Effector CD8-positive, alpha-beta T cell (primary cell): Measurements from ENCODE around the gene USP19.

ENCODE experiments used
- DNase-seq: peaks from one replicate; lab custom pipeline; 2025; lab: John Stamatoyannopoulos, UW

Gene USP19

GRCh38 chr3:49134471-49135265, 14.0 kb upstream of the USP19 start:
- DNase-seq = no peak

DNA sequence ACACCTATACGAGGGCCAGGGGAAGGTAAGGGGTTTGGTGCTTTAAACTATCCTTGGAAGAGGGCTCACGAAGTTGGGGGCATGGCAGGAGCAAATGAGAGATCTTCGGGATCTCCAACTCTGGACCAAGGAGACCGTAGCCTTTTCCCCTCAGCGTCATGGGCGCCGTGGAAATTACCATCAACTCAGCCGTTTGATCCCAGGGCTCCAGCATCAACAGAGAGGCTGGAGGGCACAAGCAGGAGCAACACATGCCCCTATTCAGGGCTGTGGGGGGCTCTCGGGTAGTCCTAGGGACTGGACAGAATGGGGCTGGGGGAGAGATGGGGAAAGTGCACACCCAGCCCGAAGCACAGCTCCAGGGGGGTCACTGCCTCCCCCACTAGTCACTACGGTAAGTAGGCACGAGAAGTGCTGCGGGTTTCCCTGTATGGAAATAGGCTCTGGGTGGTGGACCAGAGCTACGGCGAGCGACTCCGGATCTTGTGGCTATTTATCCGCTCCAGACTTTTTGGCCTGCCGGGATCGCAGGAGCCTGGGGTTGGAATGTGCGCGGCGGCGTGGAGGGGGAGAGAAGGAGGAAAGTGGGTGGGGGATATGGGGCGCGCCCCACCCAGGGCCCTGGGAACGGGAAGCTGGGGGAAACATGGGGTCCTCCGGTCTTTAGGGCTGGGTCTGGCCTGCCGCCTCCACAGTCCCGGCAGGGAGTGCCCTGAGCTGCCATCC, 12.8 kb upstream of the USP19 start:
- no peak for DNase-seq

- no peak for DNase-seq
These were observed 12.0 kb upstream of the USP19 start, which contains the start of gene LAMB2 for GRCh38 chr3:49132437-49133225. TSS of gene LAMB2 (minus strand) at chr3:49133050. CDS start at chr3:49132867, 183 bp downstream.

GRCh38 chr3:49132073-49132436, 11.4 kb upstream of the USP19 start:
- no peak for DNase-seq

DNA sequence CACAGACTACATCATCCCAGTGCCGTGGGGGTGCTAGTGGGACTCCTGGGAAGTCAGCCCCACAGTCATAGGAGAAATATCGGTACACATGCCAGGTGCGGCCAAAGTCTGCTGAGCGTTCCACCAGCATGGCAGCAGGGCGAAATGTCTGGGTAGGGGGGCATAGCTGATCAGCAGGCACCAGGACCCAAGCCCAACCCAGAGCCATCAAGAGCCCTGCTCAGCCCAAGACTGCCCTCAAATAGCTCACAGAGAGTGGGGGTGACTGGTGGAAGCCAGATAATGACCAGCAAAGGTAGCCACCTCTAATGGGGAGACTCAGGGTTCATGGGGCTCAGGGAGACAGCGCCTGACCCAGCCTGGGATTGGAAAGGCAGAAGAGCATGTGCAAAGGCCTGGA, 11.0 kb upstream of the USP19 start:
- no peak for DNase-seq

DNA sequence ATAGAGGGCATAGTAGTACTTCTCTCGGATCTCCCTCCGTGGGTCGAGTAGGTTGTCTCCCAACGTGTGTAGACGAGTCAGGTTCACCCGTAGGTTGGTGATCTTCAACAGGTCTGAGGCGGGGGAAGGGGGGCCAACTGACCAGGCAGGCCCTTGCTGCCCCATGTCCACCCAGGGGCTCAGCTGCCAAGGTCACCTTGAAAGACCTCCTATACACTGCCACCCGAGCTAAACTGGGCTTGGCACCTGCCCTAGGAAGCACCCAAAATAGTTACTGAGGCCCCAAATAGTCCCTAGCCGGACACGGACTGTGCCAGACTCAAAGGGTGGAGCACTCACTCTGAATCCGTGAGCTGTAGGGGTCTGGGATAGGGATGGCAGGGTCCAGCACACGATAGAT, 10.4 kb upstream of the USP19 start:
- no peak for DNase-seq

DNA sequence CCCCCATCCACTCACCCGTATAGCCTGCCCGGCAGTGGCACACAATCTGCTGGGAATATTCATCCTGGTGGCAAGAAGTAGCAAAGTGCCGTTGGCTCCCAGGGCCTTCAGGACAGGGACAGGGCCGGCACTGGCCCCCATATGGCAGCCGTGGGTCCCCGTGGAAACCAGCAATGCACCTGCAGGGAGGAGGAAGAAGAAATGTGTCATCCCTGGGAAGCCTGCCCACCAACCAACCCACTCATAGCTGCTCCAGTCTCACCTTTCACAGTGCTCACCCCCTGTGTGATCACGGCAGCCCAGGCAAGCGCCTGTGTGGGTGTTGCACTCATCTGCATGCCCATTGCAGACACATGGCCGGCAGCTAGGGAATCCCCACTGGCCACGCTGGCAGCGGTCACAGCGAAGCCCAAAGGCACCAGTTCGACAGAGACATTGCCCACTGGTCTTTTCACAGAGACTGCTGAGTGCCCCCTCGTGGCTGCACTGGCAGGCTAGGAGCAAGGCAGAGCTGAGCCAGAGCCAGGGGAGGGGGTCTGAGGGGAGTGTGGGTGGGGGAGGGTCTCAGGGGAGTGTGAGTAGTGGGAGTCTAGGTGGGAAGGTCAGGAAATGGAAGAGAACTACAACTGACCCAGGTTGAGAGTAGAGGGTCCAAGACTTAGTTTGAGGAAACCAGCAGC, 4.5 kb upstream of the USP19 start:
- no peak for DNase-seq

DNA sequence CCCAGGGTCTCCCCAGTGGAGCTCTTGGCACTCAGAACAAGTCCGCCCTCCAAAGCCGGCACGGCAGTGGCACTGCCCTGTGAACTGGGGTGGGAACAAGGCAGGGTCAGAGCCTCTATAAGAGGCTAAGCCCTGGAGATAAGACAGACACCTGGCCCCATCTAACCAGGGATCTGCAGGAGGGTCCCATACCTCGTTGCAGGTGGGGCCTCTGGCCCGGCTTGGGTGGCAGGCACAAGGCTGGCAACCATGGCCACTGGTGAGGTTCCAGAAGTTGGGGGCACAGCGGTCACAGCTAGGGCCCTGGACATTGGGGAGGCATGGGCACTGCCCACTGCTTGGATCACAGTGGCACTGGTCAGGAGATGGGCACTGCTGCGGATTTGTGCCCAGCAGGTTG, 3.6 kb upstream of the USP19 start:
- no peak for DNase-seq

DNA sequence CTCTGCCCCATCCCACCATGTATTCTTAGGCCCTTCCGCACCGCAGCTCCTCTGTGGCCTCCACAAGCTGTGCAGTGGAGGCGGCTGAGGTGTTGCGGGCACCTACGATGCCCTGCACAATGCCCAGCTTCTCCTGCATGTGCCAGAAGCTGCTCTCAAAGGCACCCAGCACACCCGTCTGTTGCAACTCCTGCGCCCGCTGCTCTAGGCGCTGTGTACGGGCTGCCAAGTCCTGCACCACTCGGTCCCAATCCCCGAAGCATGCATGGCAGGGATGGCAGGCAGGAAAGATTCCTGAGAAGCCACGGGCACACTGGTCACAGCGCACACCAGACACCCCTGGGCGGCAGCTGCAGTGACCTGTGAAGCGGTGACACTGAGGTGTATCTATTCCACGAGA, 3.1 kb upstream of the USP19 start:
- DNase-seq = no peak

DNA sequence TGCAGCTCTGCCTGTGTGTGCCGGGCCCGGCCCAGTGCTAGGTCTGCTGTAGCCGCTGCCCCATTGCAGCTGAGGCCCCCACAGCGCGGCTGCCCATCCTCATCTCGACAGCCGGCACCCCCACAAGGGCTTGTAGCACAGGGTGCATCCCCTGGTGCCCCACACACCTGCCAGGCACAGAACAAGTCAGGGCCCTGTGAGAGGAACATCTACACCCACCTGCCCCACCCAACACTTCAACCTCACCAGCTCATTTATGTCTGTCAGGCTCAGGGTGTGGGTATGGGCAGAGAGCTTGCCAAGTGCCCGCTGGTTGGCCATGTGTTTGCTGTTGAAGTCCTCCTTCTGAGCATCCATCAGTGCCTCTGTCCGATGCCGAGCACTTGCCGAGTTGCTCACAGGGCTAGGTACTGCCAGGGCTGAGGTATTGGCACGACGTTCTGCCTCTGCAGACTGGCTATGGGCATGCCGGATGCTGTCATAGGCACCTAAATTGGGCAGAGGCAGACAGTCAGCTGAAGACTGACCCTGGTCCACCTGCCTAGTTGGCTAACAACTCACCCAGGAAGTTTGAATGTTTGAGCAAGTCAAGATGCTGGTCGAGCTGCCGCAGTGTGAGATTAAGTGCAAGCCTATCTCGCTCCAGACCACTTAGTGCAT, 2.4 kb upstream of the USP19 start:
- DNase-seq = no peak

DNA sequence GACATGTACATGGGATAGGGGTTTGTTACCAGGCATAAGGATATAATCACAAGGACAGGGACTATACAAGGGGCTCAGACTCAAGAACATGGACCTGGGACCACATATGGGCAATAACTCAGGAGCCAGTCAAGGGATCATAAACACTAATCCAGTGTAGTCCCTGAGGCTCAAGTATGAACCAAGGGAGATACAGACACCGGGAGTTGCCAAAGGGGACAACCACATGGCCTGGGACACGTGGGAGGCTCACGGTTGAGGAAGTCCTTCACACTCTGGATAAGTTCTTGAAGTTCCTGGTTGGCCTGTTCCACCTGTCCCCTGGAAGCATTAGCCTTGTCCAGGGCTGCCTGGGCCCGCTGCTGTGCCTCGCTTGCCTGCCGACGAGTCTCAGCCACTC, 1.8 kb upstream of the USP19 start:
- DNase-seq = no peak

- DNase-seq = no peak
These were observed 1.4 kb upstream of the USP19 start for GRCh38 chr3:49122022-49122421.

DNA sequence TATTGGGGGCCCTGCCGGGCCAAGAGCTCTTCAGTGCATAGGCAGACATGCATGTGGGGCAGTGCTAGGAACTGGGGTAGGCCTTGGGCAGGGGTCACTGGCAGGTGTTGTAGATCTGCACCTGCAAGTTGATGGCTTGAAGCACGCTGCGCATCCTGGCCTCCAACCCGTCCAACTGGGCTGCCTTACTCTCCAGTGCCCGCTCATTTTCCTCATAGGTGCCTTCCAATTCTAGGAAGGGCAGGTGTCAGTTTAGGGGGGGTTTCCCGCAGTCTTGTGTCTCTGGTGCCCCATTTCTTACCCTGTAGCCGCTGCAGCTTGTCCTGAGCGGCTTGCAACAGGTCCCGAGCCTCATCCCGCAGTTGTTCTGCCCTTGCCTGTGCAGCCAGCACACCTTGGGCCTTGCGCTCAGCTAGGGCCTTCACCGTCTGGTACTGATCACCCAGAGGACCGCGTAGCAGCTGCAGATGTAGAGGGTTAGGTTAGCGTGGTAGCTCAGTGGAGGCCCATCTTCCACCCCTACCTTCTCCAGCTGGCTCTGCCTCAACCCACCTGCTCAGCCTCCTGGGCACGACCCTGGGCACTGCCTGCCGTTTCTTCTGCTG, 611 bp upstream of the USP19 start:
- no peak for DNase-seq

- no peak for DNase-seq
These were observed 556 bp downstream of the USP19 start for GRCh38 chr3:49120096-49120437.

- no peak for DNase-seq
These were observed 1.2 kb downstream of the USP19 start for GRCh38 chr3:49119439-49119838.

DNA sequence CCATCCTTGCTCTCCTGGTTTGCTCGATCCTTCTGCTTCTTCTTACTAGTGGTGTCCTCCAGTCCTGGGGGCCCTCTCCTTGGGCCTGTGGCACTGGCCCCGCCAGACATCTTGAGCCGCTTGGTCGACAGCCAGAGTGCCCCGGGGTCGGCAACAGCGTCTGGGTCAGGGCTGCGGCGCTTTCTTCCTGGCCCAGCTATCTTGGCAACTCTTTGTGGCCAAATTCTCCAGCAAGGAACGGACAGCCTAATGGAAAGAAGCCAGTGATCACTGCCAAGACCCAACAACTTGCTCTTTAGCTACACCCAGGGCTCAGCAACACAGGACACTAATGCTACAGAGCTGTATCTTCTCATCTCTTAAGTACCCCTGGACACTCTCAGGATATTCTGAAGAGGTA, 1.6 kb downstream of the USP19 start:
- no peak for DNase-seq

DNA sequence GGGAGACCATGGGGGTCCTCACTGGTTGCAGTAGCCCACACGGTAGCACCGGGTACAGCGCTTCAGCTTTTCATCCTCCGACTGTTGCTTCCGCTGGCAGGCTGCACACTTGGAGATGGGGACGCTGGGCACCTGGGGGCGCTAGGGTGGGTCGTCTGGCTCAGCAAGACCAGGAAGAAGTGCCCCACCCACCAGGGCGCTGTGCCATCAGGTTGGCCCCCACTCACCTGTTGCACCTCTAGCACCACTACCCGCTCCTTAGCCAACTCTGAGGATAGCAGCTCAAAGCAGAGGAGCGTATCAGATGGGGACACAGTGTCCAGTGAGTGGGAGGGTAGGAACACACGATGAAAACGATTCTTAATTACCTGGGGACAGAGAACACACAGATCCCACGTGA, 8.4 kb downstream of the USP19 start:
- DNase-seq = no peak

DNA sequence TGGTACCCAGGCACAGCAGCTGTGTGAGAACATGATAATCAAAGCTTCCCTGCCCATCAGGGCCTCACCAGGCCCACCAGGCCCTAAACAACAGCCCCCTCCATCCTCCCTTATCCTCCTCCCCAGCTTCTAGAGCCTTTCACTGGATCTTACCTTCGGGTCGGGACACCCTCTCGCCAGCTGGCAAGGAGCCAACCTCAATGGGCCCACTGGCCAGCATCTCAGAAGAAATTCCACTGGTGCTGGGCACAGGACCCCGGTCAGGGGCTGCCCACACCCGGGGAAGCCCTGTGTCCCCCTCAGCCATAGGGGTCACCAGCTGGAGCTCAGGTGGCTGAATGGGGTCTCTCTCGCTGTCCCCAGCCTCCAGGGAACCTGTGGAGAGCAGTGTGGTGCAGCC, 9.3 kb downstream of the USP19 start:
- DNase-seq = no peak

DNA sequence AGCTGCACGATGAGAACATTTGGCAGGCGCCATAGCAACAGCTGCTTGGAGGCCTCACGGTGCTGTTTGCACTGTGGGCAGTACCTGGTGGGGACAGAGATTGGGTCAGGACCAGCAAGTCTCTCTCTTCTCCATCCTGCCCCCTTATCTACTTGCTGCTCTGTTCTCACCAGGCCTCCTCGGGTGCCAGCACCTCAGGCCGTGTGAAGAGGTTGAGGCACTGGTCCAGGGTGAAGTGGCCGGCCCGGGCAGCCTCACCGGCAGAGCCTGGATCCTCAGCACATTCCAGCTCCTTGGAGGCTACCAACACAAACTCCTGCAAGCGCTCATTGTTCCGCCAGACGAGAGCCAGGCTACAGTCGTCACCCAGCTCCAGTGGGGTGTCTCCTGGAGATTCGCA, 9.8 kb downstream of the USP19 start:
- no peak for DNase-seq

DNA sequence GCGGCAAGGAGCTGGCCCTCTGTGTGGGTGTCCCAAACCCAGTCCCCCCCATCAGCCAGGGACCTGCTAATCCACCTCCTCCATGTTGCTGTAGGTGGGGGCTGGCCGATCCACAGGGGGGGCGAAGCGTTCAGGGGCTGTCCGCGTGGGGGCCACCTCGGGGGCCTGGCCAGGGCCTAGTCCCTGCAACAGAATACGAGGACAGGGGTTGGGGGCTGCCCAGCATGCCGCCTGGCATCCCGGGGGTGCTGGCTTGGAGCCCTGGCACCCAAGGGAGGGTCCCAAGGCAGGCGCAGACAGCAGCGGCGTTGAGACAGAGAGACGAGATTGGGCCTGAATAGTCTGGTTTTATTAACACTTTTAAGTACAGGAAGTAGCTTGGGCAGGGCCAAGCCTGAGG, 12.3 kb downstream of the USP19 start:
- no peak for DNase-seq
